GM19467 (cell line): Measurements from ENCODE around the gene KBTBD12.

Experiments used
- ATAC-seq: cut with Tn5 transposase; IDR thresholded peaks from one replicate; pipeline ENCODE4 v1.9.1; 2021; ENCODE audit warnings: mild to moderate bottlenecking, moderate library complexity; ENCODE audit not compliant: unreplicated experiment

Gene KBTBD12

DNA sequence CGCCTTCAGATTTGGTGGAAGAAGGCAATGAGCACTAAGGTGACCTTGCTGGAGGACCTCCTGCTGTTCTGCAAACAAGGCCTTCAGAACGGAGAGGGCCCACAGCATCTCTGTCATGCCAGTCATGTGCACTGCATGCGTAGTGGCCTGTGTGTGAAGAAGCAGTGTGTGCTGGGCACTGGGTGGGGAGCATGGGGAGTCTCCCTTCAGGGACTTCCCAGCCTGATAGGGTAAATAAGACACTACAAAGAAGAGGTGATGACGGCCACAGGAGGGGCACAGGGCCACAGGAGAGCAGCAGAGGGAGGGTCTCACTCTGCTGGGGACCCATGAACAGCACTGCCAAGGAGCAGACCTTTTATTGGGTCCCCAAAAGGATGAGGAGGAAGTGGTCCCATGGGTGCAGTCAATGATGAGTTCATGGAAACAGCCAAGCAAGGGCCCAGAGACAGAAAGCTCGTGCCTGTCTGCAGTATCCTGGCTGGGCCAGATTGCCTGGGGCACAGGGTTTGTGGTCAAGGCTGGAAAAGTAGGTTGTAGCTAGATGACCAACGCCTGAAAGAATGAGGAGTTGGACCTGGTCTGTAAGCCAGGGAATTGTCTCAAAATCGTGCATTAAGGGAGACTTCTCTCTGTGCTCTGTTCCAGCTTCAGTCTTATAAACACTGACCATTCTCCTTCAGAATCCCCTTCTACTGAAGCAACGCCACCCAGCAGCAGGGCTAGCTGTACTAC is 69.4 kb downstream of the KBTBD12 start:
- no peak for ATAC-seq

- ATAC-seq = no peak
Measured at GRCh38 chr3:127985216-127985615, 70.2 kb downstream of the KBTBD12 start.

GRCh38 chr3:127985655-127986225 is 70.7 kb downstream of the KBTBD12 start:
- no peak for ATAC-seq

GRCh38 chr3:127986803-127987202 is 71.8 kb downstream of the KBTBD12 start:
- no peak for ATAC-seq

- ATAC-seq = no peak
Measured at GRCh38 chr3:127987309-127987995, 72.4 kb downstream of the KBTBD12 start.

GRCh38 chr3:127988770-127989557 is 73.9 kb downstream of the KBTBD12 start:
- ATAC-seq = no peak

- no peak for ATAC-seq
Measured at GRCh38 chr3:127990051-127990450, 75.0 kb downstream of the KBTBD12 start.

DNA sequence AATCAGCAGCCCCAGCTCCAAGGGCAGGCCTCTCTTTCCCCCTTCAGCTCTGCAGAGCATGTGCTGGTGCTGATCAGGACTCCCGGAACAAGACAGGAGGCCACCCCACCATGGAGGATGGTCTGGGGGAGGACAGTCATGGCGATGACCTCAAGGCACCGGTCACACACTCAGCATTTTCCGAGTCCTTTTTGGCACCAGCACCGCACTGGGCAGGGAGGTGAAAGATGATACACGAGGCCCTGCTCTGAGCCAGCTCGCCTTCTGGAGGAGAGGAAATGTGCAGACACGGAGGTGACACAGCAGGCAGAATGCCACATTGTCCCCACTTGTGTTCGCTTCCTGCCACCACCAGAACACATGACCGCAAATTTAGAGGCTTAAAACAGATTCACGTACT is 75.4 kb downstream of the KBTBD12 start:
- no peak for ATAC-seq

GRCh38 chr3:127991251-127991650 is 76.2 kb downstream of the KBTBD12 start:
- no peak for ATAC-seq

DNA sequence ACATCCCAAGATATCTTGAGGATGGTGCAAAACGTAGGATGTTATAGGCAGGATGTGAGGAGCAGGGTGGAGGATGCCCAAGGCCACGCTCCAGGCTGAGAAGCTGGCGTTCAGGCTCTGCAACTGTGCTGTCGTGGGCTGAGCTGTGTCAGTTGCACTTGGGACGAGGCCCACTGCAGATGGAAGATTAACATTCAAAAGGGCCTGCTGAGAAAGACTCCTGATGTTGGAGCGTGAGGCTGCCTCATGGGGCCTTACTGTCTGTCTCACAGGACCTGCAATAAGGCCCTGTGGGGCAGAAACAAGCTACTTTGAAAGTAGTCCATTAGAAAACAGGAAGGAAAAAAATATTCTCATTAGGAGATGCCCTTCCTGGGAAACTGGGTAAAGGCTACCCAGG is 76.6 kb downstream of the KBTBD12 start:
- no peak for ATAC-seq

DNA sequence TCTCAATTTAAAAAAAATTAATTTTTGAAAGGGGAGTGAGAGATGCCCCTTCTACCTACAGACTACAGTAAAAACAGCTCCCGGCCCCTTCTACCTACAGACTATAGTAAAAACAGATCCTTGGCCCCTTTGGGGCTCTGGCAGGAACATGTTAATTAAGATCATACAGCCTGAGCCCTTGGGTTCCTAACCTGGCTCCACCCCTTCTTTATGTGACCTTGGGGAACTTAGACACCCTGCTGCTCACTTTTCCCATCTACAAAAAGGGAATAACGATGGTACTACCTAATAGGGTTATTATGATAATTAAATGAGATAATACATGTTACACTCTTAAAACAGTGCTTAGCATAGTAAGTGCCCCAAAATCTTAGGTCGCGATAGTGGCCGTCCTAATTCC is 77.1 kb downstream of the KBTBD12 start:
- ATAC-seq = no peak

- ATAC-seq = no peak
Measured at GRCh38 chr3:127994011-127994410, 79.0 kb downstream of the KBTBD12 start.

- no peak for ATAC-seq
Measured at GRCh38 chr3:127997016-127997415, 82.0 kb downstream of the KBTBD12 start.

DNA sequence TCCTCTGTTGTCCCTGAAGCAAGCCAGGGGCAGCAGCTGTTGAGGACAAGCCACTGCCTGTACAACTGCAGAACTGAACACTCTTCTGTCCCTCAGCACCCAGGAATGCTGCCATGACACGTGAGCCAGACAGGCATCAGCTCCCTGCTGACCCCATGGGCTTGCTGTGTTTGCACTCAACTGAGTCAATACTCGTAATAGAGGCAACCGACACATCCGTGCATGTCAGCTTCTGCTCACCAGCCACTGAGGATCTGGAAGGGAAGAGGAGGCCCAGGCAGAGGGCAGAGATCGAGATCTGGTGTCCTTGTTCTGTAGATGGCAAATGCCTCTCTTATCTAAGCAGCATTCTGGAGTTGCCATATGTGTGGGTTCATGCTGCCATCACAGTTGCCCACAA is 82.9 kb downstream of the KBTBD12 start:
- no peak for ATAC-seq

DNA sequence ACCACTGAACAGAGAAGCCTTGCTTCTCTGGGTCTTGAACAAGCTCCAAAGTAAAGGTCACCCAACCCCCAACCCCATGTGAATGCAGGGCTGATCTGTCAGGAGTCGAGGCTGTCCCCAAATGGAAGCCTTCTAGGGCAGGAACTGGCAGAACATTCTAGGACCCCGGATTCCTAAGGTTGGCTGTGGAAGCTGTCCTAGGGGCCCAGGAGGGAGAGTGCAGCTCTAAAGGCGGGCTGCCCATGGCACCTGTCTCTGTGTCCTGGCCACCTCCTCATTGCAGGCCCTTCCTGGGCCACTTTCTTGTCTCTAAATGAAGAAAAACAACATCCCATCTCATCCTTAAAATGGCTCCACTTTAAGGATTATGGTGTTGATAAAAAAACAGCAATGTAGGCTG is 83.6 kb downstream of the KBTBD12 start:
- no peak for ATAC-seq

- no peak for ATAC-seq
Measured at GRCh38 chr3:127999509-128000106, 84.6 kb downstream of the KBTBD12 start.

DNA sequence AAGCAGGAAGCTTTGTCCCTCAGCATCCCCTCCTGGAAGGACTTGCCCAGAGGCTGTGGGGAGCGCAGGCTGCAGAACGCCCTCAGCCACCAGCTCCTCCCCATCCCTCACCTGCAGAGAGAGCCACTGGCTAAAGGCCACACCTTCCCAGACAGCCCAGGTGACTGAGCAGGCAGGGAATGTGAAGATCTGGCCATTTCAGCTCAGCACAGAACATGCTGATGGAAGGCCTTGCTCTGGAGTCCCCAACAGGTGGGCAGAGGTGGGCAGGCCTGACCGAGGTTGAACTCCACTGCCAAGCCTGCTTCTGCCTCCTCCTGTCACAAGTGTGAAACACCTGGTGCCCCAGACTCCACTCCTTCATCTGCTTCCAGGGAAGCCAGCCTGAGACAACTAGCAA is 86.5 kb downstream of the KBTBD12 start:
- ATAC-seq = no peak

DNA sequence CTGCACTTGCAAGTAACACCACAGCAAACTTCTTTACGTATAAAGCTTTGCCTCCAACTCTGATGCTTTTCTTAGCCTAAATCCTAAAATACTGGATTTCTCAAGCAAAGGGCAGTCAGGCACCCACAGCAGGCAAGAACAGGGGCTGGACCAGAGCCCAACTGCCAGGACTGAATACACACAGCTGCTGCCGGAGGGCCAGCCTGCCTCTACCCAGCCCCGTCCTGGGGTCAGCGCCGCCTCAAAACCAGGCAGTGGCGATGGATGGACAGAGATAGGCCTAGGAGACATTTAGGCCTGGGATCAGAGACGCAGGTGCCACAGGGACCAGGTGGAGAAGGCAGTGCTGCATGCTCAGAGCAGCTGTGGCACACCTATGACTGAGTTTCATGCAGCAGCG is 89.6 kb downstream of the KBTBD12 start:
- ATAC-seq = no peak

GRCh38 chr3:128006061-128007032 is 91.3 kb downstream of the KBTBD12 start:
- ATAC-seq = no peak

DNA sequence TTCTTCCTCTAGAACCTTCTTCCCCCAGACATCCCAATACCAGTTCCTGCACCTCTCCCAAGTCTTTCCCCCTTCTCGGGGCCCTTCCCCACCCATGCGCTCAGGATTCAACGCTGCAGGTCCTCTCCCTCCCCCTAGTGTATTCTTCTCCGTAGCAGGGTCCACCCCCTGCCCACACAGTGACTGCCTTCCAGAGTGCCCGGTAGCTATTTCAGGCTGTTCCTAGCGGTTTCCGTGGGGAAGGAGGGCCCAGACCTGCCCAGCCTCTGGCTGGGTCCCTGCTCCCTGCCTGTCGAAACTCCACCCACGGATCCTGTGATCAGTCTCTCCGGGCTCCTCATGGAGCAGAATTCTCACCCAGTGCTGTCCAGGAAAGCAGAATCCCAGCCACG is 92.0 kb downstream of the KBTBD12 start:
- ATAC-seq = no peak
